ENCODE measurements around the gene CTNNBL1.

GRCh38 chr20:37777012-37777950 lies 83.5 kb downstream of the CTNNBL1 start:
- TF ChIP-seq POLR2AphosphoS5 (IDR thresholded peaks at IDR 0.05; ENCODE audit: borderline replicate concordance, low read depth, low read length) = no peak
- no peak for TF ChIP-seq EZH2 (IDR thresholded peaks at IDR 0.05)
